Measurements from ENCODE around the gene FOXO3.

The FOXO3 gene

GRCh38 chr6:108598305-108598863 lies 37.7 kb downstream of the FOXO3 start:
- DNase-seq = no peak

GRCh38 chr6:108604156-108604555 lies 43.4 kb downstream of the FOXO3 start:
- no peak for DNase-seq

GRCh38 chr6:108606250-108606690 lies 45.6 kb downstream of the FOXO3 start:
- no peak for DNase-seq

GRCh38 chr6:108608453-108609275 lies 47.9 kb downstream of the FOXO3 start:
- no peak for DNase-seq

- no peak for DNase-seq
Measured at GRCh38 chr6:108609276-108609769, 48.6 kb downstream of the FOXO3 start.

GRCh38 chr6:108610270-108610839 lies 49.6 kb downstream of the FOXO3 start:
- DNase-seq = no peak

- DNase-seq = no peak
Measured at GRCh38 chr6:108610957-108611586, 50.4 kb downstream of the FOXO3 start.

- DNase-seq = no peak
Measured at GRCh38 chr6:108612852-108613251, 52.1 kb downstream of the FOXO3 start.

GRCh38 chr6:108616544-108616943 lies 55.8 kb downstream of the FOXO3 start:
- no peak for DNase-seq

GRCh38 chr6:108616973-108617372 lies 56.3 kb downstream of the FOXO3 start:
- no peak for DNase-seq

- DNase-seq = no peak
Measured at GRCh38 chr6:108618623-108619152, 58.0 kb downstream of the FOXO3 start.

GRCh38 chr6:108619431-108620197 lies 58.9 kb downstream of the FOXO3 start:
- no peak for DNase-seq

- DNase-seq = no peak
Measured at GRCh38 chr6:108621117-108621516, 60.4 kb downstream of the FOXO3 start.

GRCh38 chr6:108622641-108623298 lies 62.1 kb downstream of the FOXO3 start:
- DNase-seq = no peak

GRCh38 chr6:108623995-108624394 lies 63.3 kb downstream of the FOXO3 start:
- no peak for DNase-seq

- DNase-seq = no peak
Measured at GRCh38 chr6:108625581-108625980, 64.9 kb downstream of the FOXO3 start.

- no peak for DNase-seq
Measured at GRCh38 chr6:108626777-108627176, 66.1 kb downstream of the FOXO3 start.

GRCh38 chr6:108627692-108628550 lies 67.2 kb downstream of the FOXO3 start:
- DNase-seq = no peak

- no peak for DNase-seq
Measured at GRCh38 chr6:108630050-108630714, 69.5 kb downstream of the FOXO3 start.

- no peak for DNase-seq
Measured at GRCh38 chr6:108632441-108632840, 71.7 kb downstream of the FOXO3 start.
